H9 (cell line): ENCODE results near the gene CLCN6. TPM values are rescaled to one million over a fixed set of nuclear protein-coding genes. Genes with fewer than 3 reads are reported as not detected.

ENCODE experiments used
- DNase-seq: peaks from one replicate; pipeline ENCODE4 v3.0.0-alpha.2; 2017
- H2AFZ ChIP-seq: one replicate; pipeline ENCODE4 v1.6.1; 2013; ENCODE audit warnings: mild to moderate bottlenecking, low read length, control low read depth, moderate library complexity
- H2AK5ac ChIP-seq: 2 replicates; pipeline ENCODE4 v1.6.1; 2013; ENCODE audit warnings: low read length, control low read depth, mixed read lengths; ENCODE audit not compliant: insufficient read length
- H2BK120ac ChIP-seq: one replicate; pipeline ENCODE4 v1.6.1; 2013; ENCODE audit warnings: low read depth, mild to moderate bottlenecking, low read length, control low read depth, inconsistent platforms; ENCODE audit not compliant: poor library complexity, severe bottlenecking
- H2BK12ac ChIP-seq: 2 replicates; pipeline ENCODE4 v1.6.1; 2013; ENCODE audit warnings: low read length, control low read depth, mixed read lengths, low read depth; ENCODE audit not compliant: insufficient read length
- H2BK15ac ChIP-seq: 2 replicates; pipeline ENCODE4 v1.6.1; 2013; ENCODE audit warnings: low read depth, low read length, control low read depth
- H2BK20ac ChIP-seq: one replicate; pipeline ENCODE4 v1.6.1; 2013; ENCODE audit warnings: low read depth, mild to moderate bottlenecking, low read length, control low read depth, inconsistent platforms; ENCODE audit not compliant: poor library complexity, severe bottlenecking
- H2BK5ac ChIP-seq: 2 replicates; pipeline ENCODE4 v1.6.1; 2013; ENCODE audit warnings: low read length, control low read depth, mixed read lengths; ENCODE audit not compliant: insufficient read length
- H3K14ac ChIP-seq: 2 replicates; pipeline ENCODE4 v1.6.1; 2013; ENCODE audit warnings: low read length, control low read depth; ENCODE audit not compliant: insufficient read depth
- H3K18ac ChIP-seq: 2 replicates; pipeline ENCODE4 v1.6.1; 2013; ENCODE audit warnings: low read depth, mild to moderate bottlenecking, mixed read lengths, low read length, control low read depth; ENCODE audit not compliant: insufficient read length
- H3K23ac ChIP-seq: 2 replicates; pipeline ENCODE4 v1.6.1; 2013; ENCODE audit warnings: low read length, control low read depth, mixed read lengths, low read depth; ENCODE audit not compliant: insufficient read length
- H3K23me2 ChIP-seq: 2 replicates; pipeline ENCODE4 v1.6.1; 2013; ENCODE audit warnings: low read depth, mild to moderate bottlenecking, mixed read lengths, low read length, control low read depth; ENCODE audit not compliant: insufficient read length, poor library complexity, severe bottlenecking
- H3K27ac ChIP-seq: 2 replicates; pipeline ENCODE4 v1.5.1; 2013; ENCODE audit warnings: low read length, control low read depth, mixed read lengths, low read depth; ENCODE audit not compliant: insufficient read length
- H3K27me3 ChIP-seq: 2 replicates; pipeline ENCODE4 v1.6.1; 2013; ENCODE audit warnings: low read length, control low read depth, inconsistent platforms; ENCODE audit not compliant: insufficient read depth
- H3K4ac ChIP-seq: 2 replicates; pipeline ENCODE4 v1.6.1; 2013; ENCODE audit warnings: low read depth, mild to moderate bottlenecking, control low read depth, inconsistent platforms, low read length, moderate library complexity
- H3K4me1 ChIP-seq: 2 replicates; pipeline ENCODE4 v1.6.1; 2013; ENCODE audit warnings: low read length, control low read depth, inconsistent platforms; ENCODE audit not compliant: insufficient read depth
- H3K4me2 ChIP-seq: 2 replicates; pipeline ENCODE4 v1.6.1; 2013; ENCODE audit warnings: low read length, control low read depth, mixed read lengths; ENCODE audit not compliant: insufficient read length, insufficient read depth
- H3K56ac ChIP-seq: 2 replicates; pipeline ENCODE4 v1.6.1; 2013; ENCODE audit warnings: low read depth, mild to moderate bottlenecking, mixed read lengths, low read length, control low read depth; ENCODE audit not compliant: insufficient read length
- H3K79me1 ChIP-seq: 2 replicates; pipeline ENCODE4 v1.6.1; 2013; ENCODE audit warnings: low read depth, mild to moderate bottlenecking, moderate library complexity, low read length, control low read depth, inconsistent platforms; ENCODE audit not compliant: insufficient read depth, poor library complexity, severe bottlenecking
- H3K79me2 ChIP-seq: 2 replicates; pipeline ENCODE4 v1.6.1; 2013; ENCODE audit warnings: low read length, control low read depth, inconsistent platforms; ENCODE audit not compliant: insufficient read depth
- H3K9ac ChIP-seq: 2 replicates; pipeline ENCODE4 v1.6.1; 2013; ENCODE audit warnings: low read length, control low read depth, mixed read lengths; ENCODE audit not compliant: insufficient read length; ENCODE audit errors: extremely low read depth
- H3K9me3 ChIP-seq: one replicate; pipeline ENCODE4 v1.6.1; 2013; ENCODE audit warnings: low read depth, low read length, inconsistent platforms; ENCODE audit not compliant: control insufficient read depth
- H3T11ph ChIP-seq: one replicate; pipeline ENCODE4 v1.6.1; 2013; ENCODE audit warnings: mild to moderate bottlenecking, low read length, control low read depth, inconsistent platforms
- H4K20me1 ChIP-seq: one replicate; pipeline ENCODE4 v1.6.1; 2013; ENCODE audit not compliant: control insufficient read depth, insufficient read length, insufficient read depth
- H4K5ac ChIP-seq: 2 replicates; pipeline ENCODE4 v1.6.1; 2013; ENCODE audit warnings: low read depth, mild to moderate bottlenecking, mixed read lengths, low read length, control low read depth; ENCODE audit not compliant: insufficient read length
- H4K8ac ChIP-seq: replicated peaks from 2 replicates; pipeline ENCODE4 v1.6.1; 2013; ENCODE audit warnings: low read length, control low read depth, mixed read lengths, low read depth; ENCODE audit not compliant: insufficient read length
- H4K91ac ChIP-seq: 2 replicates; pipeline ENCODE4 v1.6.1; 2013; ENCODE audit warnings: low read depth, mild to moderate bottlenecking, moderate library complexity, mixed read lengths, low read length, control low read depth; ENCODE audit not compliant: insufficient read length
- H3K27ac Mint-ChIP-seq, 3 experiments: 2 replicates in 2 of 3; 3 replicates in 1 of 3; pipeline ENCODE4 v1.8.0; 2020 to 2021; ENCODE audit warnings: mixed read lengths in 3 of 3, mild to moderate bottlenecking in 1 of 3, moderate library complexity in 1 of 3
- H3K27me3 Mint-ChIP-seq: 2 replicates; pipeline ENCODE4 v1.8.0; 2021; ENCODE audit warnings: low read depth, mild to moderate bottlenecking, moderate library complexity, mixed read lengths
- H3K36me3 Mint-ChIP-seq, 3 experiments: 2 replicates in 2 of 3; 3 replicates in 1 of 3; pipeline ENCODE4 v1.8.0; 2020 to 2021; ENCODE audit warnings: low read depth in 3 of 3, mixed read lengths in 3 of 3; ENCODE audit not compliant: insufficient read depth in 1 of 3
- H3K4me1 Mint-ChIP-seq, 2 experiments: 2 replicates each; pipeline ENCODE4 v1.8.0; 2020; ENCODE audit warnings: mixed read lengths in 2 of 2
- H3K4me3 Mint-ChIP-seq, 2 experiments: 2 replicates in 1 of 2; 3 replicates in 1 of 2; pipeline ENCODE4 v1.8.0; 2020 to 2021; ENCODE audit warnings: mild to moderate bottlenecking in 2 of 2, mixed read lengths in 2 of 2, moderate library complexity in 1 of 2
- H3K9me3 Mint-ChIP-seq, 2 experiments: 2 replicates in 1 of 2; 3 replicates in 1 of 2; pipeline ENCODE4 v1.8.0; 2020; ENCODE audit warnings: mild to moderate bottlenecking in 2 of 2, mixed read lengths in 2 of 2, moderate library complexity in 1 of 2
- CTCF ChIP-seq: fragments of 200-600 bp; sonication (generic); conservative IDR thresholded peaks from 3 replicates; pipeline ENCODE4 v1.8.0; 2021; ENCODE audit warnings: antibody characterized with exemption, mild to moderate bottlenecking
- WGBS: extraction: QIAGEN DNeasy Blood & Tissue Kit; methylation state at CpG from one replicate; pipeline ENCODE4 v1.1.7; 2013; ENCODE audit warnings: missing lambda C conversion rate, low lambda C conversion rate, mixed read lengths; ENCODE audit not compliant: insufficient read length; ENCODE audit errors: extremely low coverage; 5-methylcytosine and 5-hydroxymethylcytosine counted together
- total RNA-seq: library from RNA; stranded (reverse); gene quantifications from 2 replicates; pipeline ENCODE4 v1.2.1, GENCODE V29; 2021

Gene CLCN6
- total RNA-seq, 1 experiment from 2014 or later = 20.5 TPM

- Mint-ChIP-seq H3K27ac (no peak overlapping the region), H3K27me3 (no peaks in the 10 kb centered on the region), H3K36me3 (peaks cover 22 to 46% (median 41%) of the 10 kb centered on the region in 3 experiments; a peak in 6 of 7 replicates), H3K9me3 (no peaks in the 10 kb centered on the region), H3K4me3 (no peak overlapping the region), H3K4me1 (peaks cover 16 to 24% of the 10 kb centered on the region in 2 experiments)
- Histone ChIP-seq H2BK12ac (no peak overlapping the region), H2BK15ac (no peak overlapping the region), H2BK5ac (no peak overlapping the region), H2BK120ac (no peak overlapping the region), H3K23ac (no peak overlapping the region), H4K5ac (no peak overlapping the region), H3K9ac (no peak overlapping the region), H3T11ph (no peak overlapping the region), H3K9me3 (no peaks in the 10 kb centered on the region), H3K56ac (no peak overlapping the region), H3K23me2 (peaks cover 6% of the 10 kb centered on the region), H4K8ac (no peak overlapping the region), H2AFZ (no peak overlapping the region), H3K4ac (no peak overlapping the region), H4K91ac (no peak overlapping the region), H3K4me2 (no peak overlapping the region), H2BK20ac (no peak overlapping the region), H3K18ac (no peak overlapping the region), H3K27me3 (no peaks in the 10 kb centered on the region), H3K79me2 (no peaks in the 10 kb centered on the region), H2AK5ac (no peak overlapping the region), H3K27ac (no peak overlapping the region), H4K20me1 (no peaks in the 10 kb centered on the region), H3K4me1 (no peaks in the 10 kb centered on the region), H3K14ac (no peak overlapping the region), H3K79me1 (no peaks in the 10 kb centered on the region)
- DNase-seq = no peak
- WGBS = no CpG with 5 or more reads among the region's 5 CpGs
- no peak for TF ChIP-seq CTCF
Measured at GRCh38 chr1:11799099-11799498, 6.9 kb upstream of the CLCN6 start.
